ENCODE measurements around the gene CECR2.

The CECR2 gene

DNA sequence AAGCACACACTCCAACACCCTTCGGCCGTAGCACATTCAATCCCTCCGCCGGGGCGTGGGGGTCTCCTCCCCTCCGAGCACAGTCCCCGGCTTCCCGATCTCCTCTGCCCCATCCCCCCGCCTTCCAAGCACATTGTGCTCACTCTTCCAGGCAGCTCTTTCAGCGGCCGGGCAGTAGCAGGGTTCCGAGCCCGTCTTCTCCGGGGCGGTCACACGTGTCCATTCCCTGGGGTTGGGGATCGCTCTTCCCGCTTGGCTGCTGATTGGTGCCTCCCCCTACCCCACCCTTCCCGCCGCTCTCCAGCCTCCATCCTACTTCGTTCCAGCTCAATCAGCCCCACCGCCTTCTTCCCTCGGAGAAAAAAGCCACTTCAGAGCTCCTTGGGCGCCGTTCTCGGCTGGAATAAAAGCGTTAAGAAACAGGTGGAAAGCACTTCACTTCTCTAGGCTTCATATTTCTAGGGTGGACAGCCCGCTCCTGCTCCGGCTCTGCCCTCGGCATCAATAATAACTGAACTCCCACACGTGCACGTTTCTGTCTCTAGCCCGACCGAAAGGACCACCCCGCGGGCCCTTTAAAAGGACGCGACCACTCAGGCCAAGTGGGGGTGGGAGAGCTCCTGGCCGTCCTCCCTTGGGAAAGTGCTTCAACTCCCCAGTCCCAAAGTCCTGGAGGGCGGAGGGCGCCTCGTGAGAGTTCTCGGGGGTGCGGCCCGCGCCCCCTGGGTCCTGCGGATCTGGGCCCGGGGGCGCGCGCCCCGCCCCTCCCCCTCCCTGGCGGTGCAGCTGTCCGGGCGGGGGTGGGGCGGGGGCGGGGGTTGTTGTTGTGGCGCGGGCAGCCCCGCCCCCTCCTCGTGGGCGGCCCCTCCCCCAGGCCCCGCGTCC is 464 bp upstream of the CECR2 start:
- DNase-seq = no peak

GRCh38 chr22:17370026-17370765 is 936 bp downstream of the CECR2 start:
- DNase-seq = no peak

GRCh38 chr22:17370766-17371432 is 1.6 kb downstream of the CECR2 start:
- DNase-seq = no peak

GRCh38 chr22:17371448-17371847 is 2.2 kb downstream of the CECR2 start:
- DNase-seq = no peak

DNA sequence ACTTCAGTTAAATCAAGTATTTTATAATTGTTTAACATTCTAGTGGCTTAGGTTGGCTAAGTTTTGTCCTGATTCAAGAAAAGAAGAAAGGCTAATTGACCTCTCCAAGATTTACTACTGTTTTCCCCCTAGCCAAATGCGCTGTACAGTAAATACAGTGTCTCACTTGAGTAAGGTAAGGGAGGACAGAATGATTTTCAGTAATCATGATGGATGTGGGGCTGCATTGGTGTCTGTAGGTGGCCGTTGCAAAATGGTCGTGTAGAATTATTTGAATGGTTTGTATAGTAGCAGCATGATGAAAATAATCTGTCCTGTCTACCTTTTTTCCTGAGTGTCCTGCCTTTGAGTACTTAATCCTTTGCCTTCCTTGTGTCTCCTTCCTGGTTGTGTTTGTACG is 4.6 kb downstream of the CECR2 start:
- no peak for DNase-seq

GRCh38 chr22:17375914-17376614 is 6.8 kb downstream of the CECR2 start:
- DNase-seq = no peak

- DNase-seq = no peak
Observed at GRCh38 chr22:17376950-17377349, 7.7 kb downstream of the CECR2 start.

DNA sequence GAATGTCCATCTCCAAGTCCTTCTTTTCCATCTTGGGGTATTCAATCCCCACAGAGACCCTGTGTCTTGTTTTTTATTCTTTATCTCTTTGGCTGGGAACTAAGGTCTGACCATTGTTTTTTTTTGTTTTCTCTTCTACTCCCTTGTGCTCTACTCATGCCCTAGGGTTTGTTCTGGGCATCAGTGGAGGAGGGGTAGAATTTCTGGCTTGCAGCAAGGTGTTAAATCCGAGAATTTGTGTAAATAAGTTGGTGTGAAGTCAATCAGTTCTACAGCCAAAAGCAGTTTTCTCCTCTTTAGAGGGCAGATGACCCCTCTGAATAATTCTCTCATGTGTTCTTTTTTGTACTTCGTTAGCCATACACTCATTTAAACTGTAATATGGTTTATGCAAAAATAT is 10.7 kb downstream of the CECR2 start:
- no peak for DNase-seq

DNA sequence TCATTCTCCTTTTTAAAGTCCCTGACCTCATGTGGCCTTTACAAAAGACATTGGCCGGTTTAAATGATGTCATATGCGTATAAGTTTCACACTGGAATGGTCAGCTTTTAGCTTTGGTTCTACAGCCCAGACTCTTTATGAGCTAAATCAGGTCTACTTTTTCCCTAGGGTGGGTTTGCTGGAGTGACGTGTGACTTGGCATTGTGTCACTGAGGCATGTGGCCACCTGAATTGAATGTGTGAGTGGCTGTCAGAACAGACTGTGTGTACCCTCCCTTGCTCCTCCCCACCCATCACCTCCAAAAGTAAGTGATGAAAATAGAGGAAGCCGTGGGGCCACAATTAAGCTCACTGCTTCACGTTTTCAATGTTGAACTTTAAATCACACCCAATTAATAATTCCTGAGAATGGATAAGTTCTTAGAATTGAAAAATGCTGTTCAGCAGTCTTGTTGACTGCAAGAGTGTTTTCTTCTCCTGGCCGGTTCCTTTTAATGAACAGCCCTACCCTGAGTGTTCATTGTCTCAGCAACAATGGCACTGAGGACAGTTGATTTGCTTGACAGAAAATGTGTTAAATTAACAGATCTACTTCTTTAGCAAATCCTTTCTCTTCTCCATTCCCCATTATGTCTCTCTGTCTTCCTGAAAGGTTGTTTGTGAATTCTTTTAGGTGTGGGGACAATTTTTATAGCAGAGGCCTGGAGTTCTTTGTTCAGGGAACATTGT is 11.3 kb downstream of the CECR2 start:
- DNase-seq = no peak

DNA sequence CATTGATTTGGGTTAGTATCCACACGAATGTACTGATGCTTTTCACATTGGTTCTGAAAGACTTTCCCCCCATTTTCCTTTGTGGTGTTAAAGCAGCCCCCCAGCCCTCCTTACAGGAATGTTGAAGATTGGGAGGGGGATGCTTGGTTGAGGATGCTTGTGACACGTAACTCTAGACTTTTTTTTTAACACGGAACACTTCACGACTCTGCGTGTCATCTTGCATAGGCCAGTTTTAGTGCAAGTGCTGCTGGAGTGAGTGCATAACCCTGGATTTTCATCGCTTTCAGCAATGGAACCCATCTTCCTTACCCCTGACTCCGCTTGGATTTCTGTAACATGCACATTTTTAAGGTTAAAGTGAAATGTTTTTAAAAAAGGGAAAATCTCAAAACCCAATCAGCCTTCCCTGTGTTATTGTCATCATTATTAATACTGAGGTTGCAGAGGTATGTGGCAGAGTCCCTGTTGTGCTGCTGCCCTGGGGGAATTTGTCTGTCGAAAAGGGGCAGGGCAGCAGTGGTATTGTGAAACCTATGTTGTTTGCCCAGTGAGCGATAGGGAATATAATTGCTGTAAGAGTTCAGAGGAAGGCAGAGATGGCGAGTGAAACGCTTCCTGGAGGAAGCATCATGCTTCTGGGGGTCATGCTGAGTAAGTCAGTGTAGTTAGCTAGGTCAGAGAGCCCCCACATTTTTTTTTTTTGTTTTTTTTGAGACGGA is 12.1 kb downstream of the CECR2 start:
- no peak for DNase-seq

DNA sequence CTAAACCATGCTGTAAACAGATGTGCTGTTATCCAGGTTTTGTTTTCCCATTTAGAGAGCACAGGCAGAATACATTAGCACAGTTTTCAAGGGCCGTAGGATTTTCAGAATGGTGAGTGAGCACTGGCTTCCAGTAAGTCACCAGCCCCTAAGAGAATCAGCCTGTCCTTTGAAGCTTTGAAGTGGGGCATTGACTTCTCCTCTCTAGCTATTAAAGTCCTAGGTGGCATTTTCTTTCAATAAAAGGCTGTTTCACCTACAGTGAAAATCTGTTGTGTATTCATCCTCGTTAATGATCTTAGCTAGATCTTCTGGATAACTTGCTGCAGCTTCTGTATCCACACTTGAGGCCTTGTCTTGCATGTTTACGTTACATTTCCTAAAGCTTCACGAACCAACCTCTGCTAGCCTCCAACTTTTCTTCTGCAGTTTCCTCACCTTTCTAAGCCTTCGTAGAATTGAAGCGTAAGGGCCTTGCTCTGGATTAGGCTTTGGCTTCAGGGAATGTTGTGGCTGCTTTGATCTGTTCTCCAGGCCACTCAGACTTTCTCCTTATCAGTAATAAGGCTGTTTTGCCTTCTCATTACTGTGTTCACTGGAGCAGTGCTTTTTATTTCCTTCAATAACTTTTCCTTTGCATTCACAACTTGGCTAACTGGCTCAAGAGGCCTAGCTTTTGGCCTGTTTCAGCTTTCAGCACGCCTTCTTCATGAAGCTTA is 15.5 kb downstream of the CECR2 start:
- DNase-seq = no peak

DNA sequence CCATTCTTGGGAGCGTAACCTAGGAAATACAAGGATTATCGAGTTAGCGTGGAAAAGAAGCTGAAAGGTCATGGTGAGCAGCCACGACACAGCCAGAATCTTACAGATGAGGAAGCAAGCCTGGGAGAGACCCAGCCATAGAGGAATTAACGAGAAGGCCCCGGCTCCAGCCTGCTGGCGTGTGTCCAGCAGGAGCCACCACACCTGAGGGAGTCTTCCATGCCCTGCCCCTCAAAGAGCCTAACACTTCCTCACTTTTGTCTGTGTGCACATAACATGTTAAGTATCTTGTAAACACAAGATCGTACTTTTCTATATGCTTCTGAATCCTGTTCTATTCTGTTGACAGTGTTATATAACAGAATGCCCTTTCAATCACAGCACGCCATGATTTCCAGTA is 18.1 kb downstream of the CECR2 start:
- no peak for DNase-seq

GRCh38 chr22:17388235-17388634 is 19.0 kb downstream of the CECR2 start:
- DNase-seq = no peak

DNA sequence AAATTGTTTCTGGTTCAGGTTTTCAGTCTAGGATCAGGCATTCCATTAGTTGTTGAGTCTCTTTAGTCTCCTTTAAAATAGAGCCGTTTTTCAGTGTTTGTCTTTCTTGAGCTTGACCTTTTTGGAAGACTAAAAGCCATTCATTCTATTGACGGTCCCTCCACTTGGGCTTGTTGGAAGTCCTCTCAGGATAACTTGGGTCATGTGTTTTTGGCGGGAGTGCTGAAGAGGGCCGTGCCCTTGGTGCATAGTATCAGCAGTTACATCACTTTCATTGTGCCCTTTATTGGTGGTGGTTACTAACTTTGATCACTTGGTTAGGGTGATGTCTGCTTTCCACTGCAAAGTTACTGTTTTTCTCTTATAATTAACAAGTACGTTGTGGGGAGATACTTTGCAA is 20.8 kb downstream of the CECR2 start:
- DNase-seq = no peak

GRCh38 chr22:17396516-17396915 is 27.3 kb downstream of the CECR2 start:
- DNase-seq = no peak

DNA sequence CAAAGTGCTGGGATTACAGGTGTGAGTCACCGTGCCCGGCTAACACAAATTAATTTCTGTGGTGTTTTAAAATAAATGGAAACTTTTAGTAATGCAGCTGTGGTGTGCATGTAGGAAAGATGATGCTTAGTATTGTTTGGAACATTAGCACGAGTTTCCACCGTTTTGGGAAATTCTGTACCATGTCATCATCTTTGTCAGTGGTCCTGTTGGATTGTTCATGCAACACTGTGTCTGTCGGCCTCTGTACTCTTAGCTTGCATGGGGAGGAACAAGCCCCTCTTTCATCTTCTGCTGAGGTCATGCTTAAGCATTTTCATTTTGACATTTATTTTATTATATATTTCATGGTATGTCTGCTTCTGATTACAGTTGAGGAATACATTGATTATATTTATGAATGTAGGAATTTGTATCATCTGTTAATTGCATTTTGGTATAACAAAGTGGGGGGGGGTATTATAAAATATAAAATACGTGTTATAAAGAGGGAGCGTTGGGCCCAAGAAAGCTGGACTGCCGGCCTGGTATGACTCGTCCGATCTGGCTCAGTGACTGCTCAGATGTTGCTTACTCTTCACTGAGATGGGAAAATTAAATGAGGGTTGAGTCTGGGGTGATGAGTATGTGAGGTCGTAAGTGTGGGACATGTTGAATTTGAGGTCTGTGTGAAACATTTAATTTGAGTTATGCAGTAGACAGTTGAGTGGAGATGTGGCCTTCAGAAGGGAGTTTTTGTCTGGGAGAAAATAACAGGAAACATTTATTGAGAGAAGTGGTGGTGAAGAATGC is 28.7 kb downstream of the CECR2 start:
- DNase-seq = no peak

- no peak for DNase-seq
Observed at GRCh38 chr22:17400305-17400704, 31.0 kb downstream of the CECR2 start.

DNA sequence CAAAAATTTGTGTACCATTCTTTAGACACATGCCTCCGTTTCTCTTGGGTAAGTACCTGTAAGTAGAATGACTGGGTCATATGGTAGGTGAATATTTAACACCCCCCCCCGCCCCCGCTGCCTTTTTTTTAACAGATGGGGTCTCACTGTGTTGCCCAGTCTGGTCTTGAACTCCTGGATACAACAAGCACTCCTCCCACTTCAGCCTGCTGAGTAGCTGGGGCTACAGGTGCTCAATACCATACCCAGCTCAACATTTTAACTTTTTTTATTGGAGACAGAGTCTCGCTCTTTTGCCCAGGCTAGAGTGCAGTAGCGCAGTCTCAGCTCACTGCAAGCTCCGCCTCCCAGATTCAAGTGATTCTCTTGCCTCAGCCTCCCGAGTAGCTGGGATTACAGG is 32.5 kb downstream of the CECR2 start:
- no peak for DNase-seq

- no peak for DNase-seq
Observed at GRCh38 chr22:17402293-17402692, 33.0 kb downstream of the CECR2 start.

GRCh38 chr22:17403906-17404305 is 34.6 kb downstream of the CECR2 start:
- DNase-seq = no peak

Data from T-helper 9 cell (primary cell).